Naive B cell (primary cell): ENCODE measurements around the gene RHCG. TPM values are rescaled to one million over a fixed set of nuclear protein-coding genes. Genes with fewer than 3 reads are reported as not detected.

Experiments
- ATAC-seq, 2 donors: fragments of 150-1000 bp; cut with Tn5 transposase; 2 replicates each; pipeline ENCODE4 v1.10.0; 2021; ENCODE audit warnings: low read depth in 2 of 2, mild to moderate bottlenecking in 2 of 2, moderate library complexity in 2 of 2
- DNase-seq: peaks from one replicate; pipeline ENCODE4 v3.0.0; 2022
- H3K27ac Mint-ChIP-seq, 6 donors: one replicate each; pipeline ENCODE4 v1.8.0; 2020 to 2022; ENCODE audit warnings: mild to moderate bottlenecking in 6 of 6, mixed read lengths in 6 of 6, moderate library complexity in 5 of 6, inconsistent platforms in 2 of 6
- H3K27me3 Mint-ChIP-seq, 3 donors: one replicate each; pipeline ENCODE4 v1.8.0; 2021 to 2022; ENCODE audit warnings: mixed read lengths in 3 of 3, mild to moderate bottlenecking in 1 of 3
- H3K36me3 Mint-ChIP-seq, 2 donors: one replicate each; pipeline ENCODE4 v1.8.0; 2020 to 2022; ENCODE audit warnings: mixed read lengths in 2 of 2, inconsistent platforms in 1 of 2, mild to moderate bottlenecking in 1 of 2
- H3K4me1 Mint-ChIP-seq, 3 donors: one replicate each; pipeline ENCODE4 v1.8.0; 2020 to 2022; ENCODE audit warnings: mixed read lengths in 3 of 3, inconsistent platforms in 1 of 3, mild to moderate bottlenecking in 1 of 3, moderate library complexity in 1 of 3
- H3K4me3 Mint-ChIP-seq, 8 donors: one replicate each; pipeline ENCODE4 v1.8.0; 2020 to 2022; ENCODE audit warnings: mild to moderate bottlenecking in 8 of 8, mixed read lengths in 8 of 8, moderate library complexity in 8 of 8, inconsistent platforms in 2 of 8
- H3K9me3 Mint-ChIP-seq, 7 donors: one replicate each; pipeline ENCODE4 v1.8.0; 2020 to 2022; ENCODE audit warnings: mixed read lengths in 7 of 7, mild to moderate bottlenecking in 5 of 7, inconsistent platforms in 2 of 7, moderate library complexity in 1 of 7
- polyA plus RNA-seq, 6 donors: library from polyadenylated mRNA; unstranded; fragments of 300-500 nt; fragmentation: Illumina TruSeq; gene quantifications; one replicate each; pipeline ENCODE4 v1.2.3, GENCODE V29; 2021; ENCODE audit warnings: low read depth in 6 of 6

The RHCG gene
- polyA plus RNA-seq, 6 donors from 2014 or later: not detected

DNA sequence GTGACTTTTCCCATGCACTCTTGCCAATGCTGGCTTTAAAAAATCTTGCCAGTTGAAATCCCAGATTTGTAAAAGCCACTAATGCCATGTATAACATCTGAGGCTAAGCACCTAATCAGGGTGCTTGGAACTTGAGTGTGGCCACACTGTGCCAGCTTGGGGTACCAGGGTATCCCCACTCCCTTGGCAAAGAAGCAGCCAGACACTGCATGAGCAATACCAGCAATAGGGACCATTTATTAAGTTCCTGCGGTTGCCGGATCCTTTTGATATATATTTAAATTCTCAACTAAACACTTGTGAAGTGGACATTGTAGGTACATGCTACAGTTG lies 2.2 kb upstream of the RHCG start:
- no peak for ATAC-seq
- H3K27ac Mint-ChIP-seq: no peak overlapping the region
- H3K27me3 Mint-ChIP-seq: peaks cover 57 to 81% (median 70%) of the 10 kb centered on the region in 3 donors
- peaks cover 0 to 2% (median 0%) of the 10 kb centered on the region in 7 donors for H3K9me3 Mint-ChIP-seq
- peaks cover 0 to 6% of the 10 kb centered on the region in 2 donors for H3K36me3 Mint-ChIP-seq
- peaks cover 0 to 13% (median 11%) of the 10 kb centered on the region in 3 donors for H3K4me1 Mint-ChIP-seq
- DNase-seq: no peak
- no peak overlapping the region for H3K4me3 Mint-ChIP-seq

DNA sequence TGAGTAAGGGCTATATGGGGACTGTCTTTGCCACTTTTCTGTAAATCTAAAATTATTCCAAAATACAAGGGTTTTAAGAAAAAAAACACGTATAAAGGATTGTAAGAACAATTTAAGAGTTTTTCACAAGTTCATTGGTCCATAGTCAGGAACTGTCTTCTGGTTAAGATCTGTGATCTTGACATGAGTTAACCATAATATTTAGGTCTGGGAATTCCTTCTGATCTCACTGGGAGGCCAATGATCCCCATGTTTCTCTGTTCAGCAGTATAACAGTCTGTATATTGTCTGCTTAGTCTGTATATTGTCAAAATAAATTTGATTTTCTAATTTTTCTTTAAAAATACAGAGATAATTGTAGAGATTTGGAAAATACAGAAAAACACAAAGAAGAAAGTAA lies 848 bp upstream of the RHCG start:
- no peak overlapping the region for H3K27ac Mint-ChIP-seq
- no peaks in the 10 kb centered on the region for H3K9me3 Mint-ChIP-seq
- DNase-seq: no peak
- no peak for ATAC-seq
- H3K4me1 Mint-ChIP-seq: peaks cover 0 to 13% (median 11%) of the 10 kb centered on the region in 3 donors
- H3K4me3 Mint-ChIP-seq: peak overlapping the region in 3 of 8 donors; percentile 52 to 68 (median 63)
- peaks cover 0 to 6% of the 10 kb centered on the region in 2 donors for H3K36me3 Mint-ChIP-seq
- H3K27me3 Mint-ChIP-seq: peaks cover 56 to 74% (median 69%) of the 10 kb centered on the region in 3 donors

GRCh38 chr15:89495638-89496145 lies 691 bp downstream of the RHCG start:
- Mint-ChIP-seq H3K4me1 (peaks cover 0 to 13% (median 11%) of the 10 kb centered on the region in 3 donors), H3K9me3 (no peaks in the 10 kb centered on the region), H3K4me3 (peak overlapping the region in 6 of 8 donors; percentile 9 to 79 (median 64)), H3K36me3 (no peaks in the 10 kb centered on the region), H3K27me3 (peaks cover 56 to 74% (median 72%) of the 10 kb centered on the region in 3 donors), H3K27ac (no peak overlapping the region)
- ATAC-seq (no peak), DNase-seq (no peak)

- H3K36me3 Mint-ChIP-seq: no peaks in the 10 kb centered on the region
- DNase-seq: no peak
- peaks cover 3 to 13% (median 11%) of the 10 kb centered on the region in 3 donors for H3K4me1 Mint-ChIP-seq
- H3K27me3 Mint-ChIP-seq: peaks cover 54 to 74% (median 72%) of the 10 kb centered on the region in 3 donors
- H3K9me3 Mint-ChIP-seq: no peaks in the 10 kb centered on the region
- H3K4me3 Mint-ChIP-seq: peak overlapping the region in 2 of 8 donors; percentile 10 to 79
- no peak for ATAC-seq
- no peak overlapping the region for H3K27ac Mint-ChIP-seq
Observed at GRCh38 chr15:89494941-89495637, 1.3 kb downstream of the RHCG start.

DNA sequence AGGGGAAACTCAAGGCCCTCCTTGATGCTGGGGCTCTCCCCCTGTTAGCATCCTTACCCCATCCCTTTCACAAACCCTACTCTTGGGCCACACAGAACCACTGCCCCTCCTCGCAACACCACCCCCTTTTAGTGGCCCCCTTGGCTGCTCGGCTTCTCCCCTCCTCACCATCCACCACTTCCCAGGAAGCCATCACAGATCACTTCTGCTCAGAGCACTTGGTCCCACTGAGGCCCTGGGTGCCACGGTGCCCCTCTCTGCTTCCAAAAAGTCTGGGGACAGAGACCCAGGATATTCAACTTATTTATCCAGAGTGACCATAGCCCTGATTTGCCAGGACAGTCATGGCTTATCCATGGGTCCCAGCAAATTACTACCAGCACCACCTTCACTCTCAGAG lies 2.4 kb downstream of the RHCG start:
- DNase-seq (no peak), ATAC-seq (no peak)
- Mint-ChIP-seq H3K27me3 (peaks cover 53 to 80% (median 70%) of the 10 kb centered on the region in 3 donors), H3K27ac (no peak overlapping the region), H3K9me3 (no peaks in the 10 kb centered on the region), H3K4me1 (peaks cover 3 to 13% (median 11%) of the 10 kb centered on the region in 3 donors), H3K36me3 (no peaks in the 10 kb centered on the region), H3K4me3 (no peak overlapping the region)

DNA sequence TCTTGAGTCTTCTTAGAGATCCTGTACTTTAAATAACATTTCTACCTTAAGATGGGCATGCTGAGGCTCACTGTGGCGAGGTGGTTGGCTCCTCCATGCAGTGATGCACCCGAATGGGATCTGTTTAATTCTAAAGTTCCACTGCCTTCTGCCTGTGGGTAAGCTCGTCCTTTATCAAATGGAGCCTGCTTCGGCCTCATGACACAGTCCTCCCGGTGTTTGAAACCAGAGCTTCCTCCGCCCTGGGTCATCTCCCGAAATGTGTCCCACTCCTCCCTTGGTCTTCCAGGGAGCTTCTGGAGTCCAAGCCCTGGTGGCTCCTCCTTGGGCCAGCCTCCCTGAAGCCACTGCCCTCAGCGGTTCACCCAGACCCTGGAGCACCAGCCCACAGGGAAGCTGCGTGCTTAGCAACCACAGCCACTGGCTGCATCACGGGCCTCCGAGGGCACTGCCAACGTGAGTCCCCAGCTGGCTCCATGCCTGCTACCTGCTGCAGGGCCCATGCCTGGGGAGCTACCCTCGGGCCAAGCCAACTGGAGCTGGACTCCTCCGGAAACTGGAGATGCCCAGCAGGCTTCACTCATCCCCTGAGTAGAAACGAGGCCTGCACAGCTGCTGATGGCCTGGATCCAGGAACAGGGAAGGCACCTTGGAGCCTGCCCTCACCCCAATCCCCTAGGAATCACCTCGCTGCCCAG lies 3.3 kb downstream of the RHCG start:
- H3K36me3 Mint-ChIP-seq: no peaks in the 10 kb centered on the region
- DNase-seq (no peak), ATAC-seq (no peak)
- peaks cover 3 to 13% (median 11%) of the 10 kb centered on the region in 3 donors for H3K4me1 Mint-ChIP-seq
- peaks cover 58 to 81% (median 71%) of the 10 kb centered on the region in 3 donors for H3K27me3 Mint-ChIP-seq
- H3K27ac Mint-ChIP-seq: no peak overlapping the region
- no peak overlapping the region for H3K4me3 Mint-ChIP-seq
- no peaks in the 10 kb centered on the region for H3K9me3 Mint-ChIP-seq

DNA sequence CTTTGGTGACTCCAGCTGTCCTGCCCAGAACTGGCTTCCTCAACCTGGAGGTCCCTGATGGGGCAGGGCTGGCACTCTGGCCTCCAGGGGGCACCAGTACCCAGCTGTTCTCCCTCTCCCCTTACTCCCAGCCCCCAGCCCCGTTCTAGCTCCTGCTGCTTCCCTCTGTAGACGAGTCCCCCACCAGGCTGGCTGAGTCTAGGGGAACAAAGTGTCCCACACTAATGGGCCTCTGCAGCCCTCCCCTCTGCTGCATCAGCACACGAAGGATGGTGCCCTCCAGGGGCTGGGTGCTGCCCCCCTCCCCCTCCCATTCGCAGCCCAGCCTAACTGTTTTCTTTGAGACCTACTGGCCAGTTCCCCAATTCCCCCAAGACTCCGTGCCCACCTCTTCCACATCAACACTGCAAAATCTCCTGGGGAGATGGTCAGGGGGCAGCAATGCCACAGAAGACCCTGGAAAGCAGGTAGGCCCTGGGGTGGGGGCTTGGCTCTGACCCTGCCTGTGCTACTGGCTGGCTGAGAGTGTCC lies 4.2 kb downstream of the RHCG start:
- no peak for DNase-seq
- ATAC-seq: no peak

GRCh38 chr15:89490814-89491315 lies 5.5 kb downstream of the RHCG start:
- Mint-ChIP-seq H3K27me3 (peaks cover 57 to 86% (median 84%) of the 10 kb centered on the region in 3 donors), H3K4me3 (no peak overlapping the region), H3K9me3 (peaks cover 0 to 5% (median 0%) of the 10 kb centered on the region in 7 donors), H3K4me1 (peaks cover 10 to 20% (median 16%) of the 10 kb centered on the region in 3 donors), H3K27ac (peak overlapping the region in 1 of 6 donors; percentile 50), H3K36me3 (peaks cover 0 to 8% of the 10 kb centered on the region in 2 donors)
- no peak for ATAC-seq
- DNase-seq: no peak

More for the DNA sequence above, 4.2 kb downstream of the RHCG start:
- H3K27me3 Mint-ChIP-seq: peaks cover 60 to 88% (median 79%) of the 10 kb centered on the region in 3 donors
- H3K36me3 Mint-ChIP-seq: no peaks in the 10 kb centered on the region
- H3K27ac Mint-ChIP-seq: no peak overlapping the region
- H3K9me3 Mint-ChIP-seq: no peaks in the 10 kb centered on the region
- no peak overlapping the region for H3K4me3 Mint-ChIP-seq
- H3K4me1 Mint-ChIP-seq: peaks cover 3 to 16% (median 13%) of the 10 kb centered on the region in 3 donors

DNA sequence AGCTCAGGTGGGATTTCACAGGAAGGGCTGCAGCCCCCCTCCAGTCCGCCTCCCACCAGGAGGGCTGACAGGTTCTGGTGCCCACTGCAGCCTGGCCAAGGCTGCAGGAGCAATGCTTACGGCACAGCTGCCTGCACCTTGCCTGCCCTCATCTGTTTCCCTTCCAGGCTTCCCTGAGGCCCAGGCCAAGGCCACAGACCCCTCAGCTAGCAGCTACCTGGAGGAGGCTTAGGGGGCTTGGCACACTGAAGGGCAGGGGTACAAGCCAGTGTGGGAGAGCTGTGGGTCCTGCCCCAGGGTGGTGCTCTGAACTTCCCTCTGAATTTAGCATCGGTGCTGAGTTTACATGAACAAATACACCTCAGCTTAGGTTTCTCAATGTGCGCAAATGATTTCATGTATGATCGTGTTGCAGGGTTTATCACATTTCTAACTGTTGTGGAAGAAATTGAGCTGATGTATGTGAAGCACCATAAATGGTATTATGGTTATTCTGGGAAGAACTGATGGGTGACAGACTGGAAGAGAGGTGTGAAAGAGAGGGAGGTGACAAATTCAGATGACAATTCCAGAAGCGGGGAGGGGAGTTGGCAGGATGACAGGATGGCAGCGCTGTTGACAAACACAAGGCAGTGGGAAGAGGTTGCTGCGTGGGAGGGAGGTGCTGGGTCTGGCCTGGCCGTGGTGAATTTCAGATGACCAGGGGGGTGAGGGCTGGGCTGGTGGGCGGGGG lies 6.1 kb downstream of the RHCG start:
- peaks cover 10 to 18% (median 14%) of the 10 kb centered on the region in 3 donors for H3K4me1 Mint-ChIP-seq

DNA sequence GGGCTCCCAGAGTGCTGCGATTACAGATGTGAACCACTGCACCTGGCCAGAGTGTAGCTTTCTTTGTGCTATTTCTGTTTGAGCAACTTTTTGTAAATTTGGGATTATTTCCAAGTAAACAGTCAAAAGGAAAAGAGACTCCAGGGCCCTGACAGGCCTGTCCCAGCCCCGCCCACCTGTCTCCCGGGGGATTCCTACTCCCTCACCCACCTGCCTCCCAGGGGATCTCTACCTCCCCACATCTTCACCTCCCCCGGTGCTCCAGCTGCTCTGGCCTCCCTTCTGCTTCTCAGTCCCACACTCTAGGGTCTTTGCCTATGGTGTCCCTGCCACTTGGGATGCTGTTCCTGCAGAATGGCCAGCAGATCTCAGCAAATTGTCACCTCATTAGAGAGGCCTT lies 7.0 kb downstream of the RHCG start:
- ATAC-seq: no peak
- peaks cover 0 to 5% (median 0%) of the 10 kb centered on the region in 7 donors for H3K9me3 Mint-ChIP-seq
- H3K4me1 Mint-ChIP-seq: peaks cover 10 to 18% (median 14%) of the 10 kb centered on the region in 3 donors
- H3K36me3 Mint-ChIP-seq: peaks cover 0 to 8% of the 10 kb centered on the region in 2 donors
- DNase-seq: no peak
- H3K4me3 Mint-ChIP-seq: no peak overlapping the region
- H3K27ac Mint-ChIP-seq: peak overlapping the region in 1 of 6 donors; percentile 52
- H3K27me3 Mint-ChIP-seq: peaks cover 46 to 81% (median 78%) of the 10 kb centered on the region in 3 donors

More for the DNA sequence above, 6.1 kb downstream of the RHCG start:
- Mint-ChIP-seq H3K4me3 (no peak overlapping the region), H3K27me3 (peaks cover 52 to 86% (median 83%) of the 10 kb centered on the region in 3 donors), H3K36me3 (peaks cover 0 to 8% of the 10 kb centered on the region in 2 donors), H3K9me3 (peaks cover 0 to 5% (median 0%) of the 10 kb centered on the region in 7 donors), H3K27ac (no peak overlapping the region)
- no peak for ATAC-seq
- no peak for DNase-seq

GRCh38 chr15:89487791-89488190 lies 8.6 kb downstream of the RHCG start:
- Mint-ChIP-seq H3K4me3 (peak overlapping the region in 3 of 8 donors; percentile 12 to 68 (median 31)), H3K36me3 (peaks cover 0 to 8% of the 10 kb centered on the region in 2 donors), H3K4me1 (peaks cover 10 to 18% (median 14%) of the 10 kb centered on the region in 3 donors), H3K27ac (no peak overlapping the region), H3K27me3 (peaks cover 40 to 84% (median 83%) of the 10 kb centered on the region in 3 donors), H3K9me3 (peaks cover 0 to 5% (median 0%) of the 10 kb centered on the region in 7 donors)
- ATAC-seq (no peak), DNase-seq (no peak)

GRCh38 chr15:89486726-89487050 lies 9.7 kb downstream of the RHCG start:
- H3K36me3 Mint-ChIP-seq: peaks cover 0 to 8% of the 10 kb centered on the region in 2 donors
- H3K4me3 Mint-ChIP-seq: peak overlapping the region in 7 of 8 donors; percentile 35 to 85 (median 64)
- ATAC-seq (peak; percentile 87 to 92), DNase-seq (peak; percentile 51)
- H3K27me3 Mint-ChIP-seq: peaks cover 42 to 85% (median 85%) of the 10 kb centered on the region in 3 donors
- peak overlapping the region in 1 of 6 donors; percentile 57 for H3K27ac Mint-ChIP-seq
- H3K9me3 Mint-ChIP-seq: peaks cover 0 to 5% (median 0%) of the 10 kb centered on the region in 7 donors
- H3K4me1 Mint-ChIP-seq: peaks cover 10 to 18% (median 14%) of the 10 kb centered on the region in 3 donors
